Body of pancreas (tissue), 4 donors: ENCODE data around the gene RAD51B.

ENCODE experiments used
- CTCF ChIP-seq, 7 experiments: fragments of 450-650 bp in 4 of 7; fragments of 200-600 bp in 3 of 7; sonication (generic) in 3 of 7; IDR thresholded peaks; one replicate each; pipeline ENCODE4 v1.5.1; 2016 to 2019; ENCODE audit warnings: antibody characterized with exemption in 7 of 7
- POLR2A ChIP-seq, 3 donors: fragments of 450-650 bp; IDR thresholded peaks; one replicate each; pipeline ENCODE4 v1.6.1; 2016; ENCODE audit warnings: antibody characterized with exemption in 3 of 3, mild to moderate bottlenecking in 2 of 3

GRCh38 chr14:68008491-68008890 is 188.9 kb downstream of the RAD51B start:
- TF ChIP-seq CTCF (IDR thresholded peaks at IDR 0.05) (no peak), POLR2A (IDR thresholded peaks at IDR 0.05) (no peak)
